ENCODE data around the gene P2RX4. TPM values are rescaled to one million over a fixed set of nuclear protein-coding genes. Genes with fewer than 3 reads are reported as not detected.

The P2RX4 gene
- total and polyA plus RNA-seq, 4 donors: 16.5 to 32.1 (median 21.8) TPM

DNA sequence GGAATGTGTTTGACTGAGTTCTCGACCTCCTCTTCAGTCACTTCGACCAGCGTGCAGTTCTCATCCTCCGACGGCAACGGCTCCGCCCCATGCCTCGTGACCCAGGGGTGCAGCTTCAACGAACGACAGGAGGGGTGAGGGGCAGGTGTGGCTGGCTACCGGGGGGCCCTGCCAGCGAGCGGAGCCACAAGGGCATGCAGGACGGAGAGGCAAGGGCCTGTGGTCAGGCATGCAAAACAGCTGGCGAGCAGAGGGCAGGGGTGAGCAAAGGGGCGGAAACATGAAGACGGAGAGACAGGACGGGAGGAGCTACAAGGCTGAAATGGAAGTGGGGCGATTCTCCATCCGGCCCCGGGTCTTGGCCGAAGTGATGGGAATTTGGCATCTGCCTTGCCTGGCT, 38.7 kb downstream of the P2RX4 start:
- 95% methylated on average over 22 of the region's 22 CpGs for WGBS
- no peak overlapping the region for H3K27ac ChIP-seq (ENCODE audit: low read depth in 1 of 2, low read length in 2 of 2)
- peaks cover 13 to 84% (median 55%) of the 10 kb centered on the region in 4 donors for H3K36me3 ChIP-seq (ENCODE audit: control insufficient read depth in 4 of 4, insufficient read depth in 3 of 4, low read depth in 1 of 4, low read length in 3 of 4)
- no peak for DNase-seq (ENCODE audit: low spot score)
- H3K4me1 ChIP-seq (ENCODE audit: control insufficient read depth in 4 of 4, insufficient read depth in 4 of 4, low read length in 3 of 4): no peaks in the 10 kb centered on the region
- H3K4me3 ChIP-seq (ENCODE audit: low read depth in 1 of 3, low read length in 3 of 3): no peak overlapping the region
- H3K9me3 ChIP-seq (ENCODE audit: control insufficient read depth in 4 of 4, low read length in 3 of 4): no peaks in the 10 kb centered on the region
- no peaks in the 10 kb centered on the region for H3K27me3 ChIP-seq (ENCODE audit: control insufficient read depth in 4 of 4, insufficient read depth in 4 of 4, low read length in 3 of 4)
- no peak overlapping the region for H3K9ac ChIP-seq (ENCODE audit: low read depth in 1 of 2, low read length in 2 of 2)
- no peak for TF ChIP-seq JUND (IDR thresholded peaks at IDR 0.05)
- TF ChIP-seq RXRA (IDR thresholded peaks at IDR 0.05): no peak
- no peak for TF ChIP-seq TAF1 (conservative IDR thresholded peaks at IDR 0.05)
- TF ChIP-seq EGR1 (IDR thresholded peaks at IDR 0.05; ENCODE audit: low read depth in 2 of 2): no peak
- TF ChIP-seq, protein P1, sequence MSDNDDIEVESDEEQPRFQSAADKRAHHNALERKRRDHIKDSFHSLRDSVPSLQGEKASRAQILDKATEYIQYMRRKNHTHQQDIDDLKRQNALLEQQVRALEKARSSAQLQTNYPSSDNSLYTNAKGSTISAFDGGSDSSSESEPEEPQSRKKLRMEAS (IDR thresholded peaks at IDR 0.05): no peak
- TF ChIP-seq FOXA1 (IDR thresholded peaks at IDR 0.05): no peak
- TF ChIP-seq HNF4A (conservative IDR thresholded peaks at IDR 0.05): no peak
- TF ChIP-seq, protein P2, sequence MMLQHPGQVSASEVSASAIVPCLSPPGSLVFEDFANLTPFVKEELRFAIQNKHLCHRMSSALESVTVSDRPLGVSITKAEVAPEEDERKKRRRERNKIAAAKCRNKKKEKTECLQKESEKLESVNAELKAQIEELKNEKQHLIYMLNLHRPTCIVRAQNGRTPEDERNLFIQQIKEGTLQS (IDR thresholded peaks at IDR 0.05): no peak
- TF ChIP-seq, protein P3, sequence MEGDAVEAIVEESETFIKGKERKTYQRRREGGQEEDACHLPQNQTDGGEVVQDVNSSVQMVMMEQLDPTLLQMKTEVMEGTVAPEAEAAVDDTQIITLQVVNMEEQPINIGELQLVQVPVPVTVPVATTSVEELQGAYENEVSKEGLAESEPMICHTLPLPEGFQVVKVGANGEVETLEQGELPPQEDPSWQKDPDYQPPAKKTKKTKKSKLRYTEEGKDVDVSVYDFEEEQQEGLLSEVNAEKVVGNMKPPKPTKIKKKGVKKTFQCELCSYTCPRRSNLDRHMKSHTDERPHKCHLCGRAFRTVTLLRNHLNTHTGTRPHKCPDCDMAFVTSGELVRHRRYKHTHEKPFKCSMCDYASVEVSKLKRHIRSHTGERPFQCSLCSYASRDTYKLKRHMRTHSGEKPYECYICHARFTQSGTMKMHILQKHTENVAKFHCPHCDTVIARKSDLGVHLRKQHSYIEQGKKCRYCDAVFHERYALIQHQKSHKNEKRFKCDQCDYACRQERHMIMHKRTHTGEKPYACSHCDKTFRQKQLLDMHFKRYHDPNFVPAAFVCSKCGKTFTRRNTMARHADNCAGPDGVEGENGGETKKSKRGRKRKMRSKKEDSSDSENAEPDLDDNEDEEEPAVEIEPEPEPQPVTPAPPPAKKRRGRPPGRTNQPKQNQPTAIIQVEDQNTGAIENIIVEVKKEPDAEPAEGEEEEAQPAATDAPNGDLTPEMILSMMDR (IDR thresholded peaks at IDR 0.05; ENCODE audit: low read depth, low read length, missing input control): no peak
- no peak for TF ChIP-seq HNF4G (IDR thresholded peaks at IDR 0.05)
- no peak for TF ChIP-seq NR2F2 (IDR thresholded peaks at IDR 0.05)
- TF ChIP-seq, protein P4, sequence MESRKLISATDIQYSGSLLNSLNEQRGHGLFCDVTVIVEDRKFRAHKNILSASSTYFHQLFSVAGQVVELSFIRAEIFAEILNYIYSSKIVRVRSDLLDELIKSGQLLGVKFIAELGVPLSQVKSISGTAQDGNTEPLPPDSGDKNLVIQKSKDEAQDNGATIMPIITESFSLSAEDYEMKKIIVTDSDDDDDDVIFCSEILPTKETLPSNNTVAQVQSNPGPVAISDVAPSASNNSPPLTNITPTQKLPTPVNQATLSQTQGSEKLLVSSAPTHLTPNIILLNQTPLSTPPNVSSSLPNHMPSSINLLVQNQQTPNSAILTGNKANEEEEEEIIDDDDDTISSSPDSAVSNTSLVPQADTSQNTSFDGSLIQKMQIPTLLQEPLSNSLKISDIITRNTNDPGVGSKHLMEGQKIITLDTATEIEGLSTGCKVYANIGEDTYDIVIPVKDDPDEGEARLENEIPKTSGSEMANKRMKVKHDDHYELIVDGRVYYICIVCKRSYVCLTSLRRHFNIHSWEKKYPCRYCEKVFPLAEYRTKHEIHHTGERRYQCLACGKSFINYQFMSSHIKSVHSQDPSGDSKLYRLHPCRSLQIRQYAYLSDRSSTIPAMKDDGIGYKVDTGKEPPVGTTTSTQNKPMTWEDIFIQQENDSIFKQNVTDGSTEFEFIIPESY (IDR thresholded peaks at IDR 0.05): no peak
- no peak for TF ChIP-seq FOXA2 (IDR thresholded peaks at IDR 0.05)

DNA sequence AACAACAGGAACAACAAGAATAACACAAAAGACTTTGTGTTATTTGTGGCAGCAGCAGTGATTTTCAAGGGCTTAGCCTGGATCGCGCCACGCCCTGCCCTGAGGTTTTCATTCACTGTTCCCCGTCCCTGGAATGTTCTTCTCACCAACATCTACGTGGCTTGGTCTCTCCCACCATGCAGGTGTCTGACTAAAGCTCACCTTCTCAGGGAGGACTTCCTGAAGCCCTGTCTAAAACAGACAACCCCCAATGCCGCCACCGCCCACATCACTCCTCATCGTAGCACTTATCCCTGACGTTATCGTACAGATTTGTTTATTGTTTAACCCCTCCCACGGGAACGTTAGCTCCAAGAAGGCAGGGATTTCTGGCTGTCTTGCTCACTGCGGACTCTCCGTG, 40.4 kb downstream of the P2RX4 start:
- Histone ChIP-seq H3K4me3 (ENCODE audit: low read depth in 1 of 3, low read length in 3 of 3) (no peak overlapping the region), H3K27ac (ENCODE audit: low read depth in 1 of 2, low read length in 2 of 2) (no peak overlapping the region), H3K27me3 (ENCODE audit: control insufficient read depth in 4 of 4, insufficient read depth in 4 of 4, low read length in 3 of 4) (no peaks in the 10 kb centered on the region), H3K9me3 (ENCODE audit: control insufficient read depth in 4 of 4, low read length in 3 of 4) (no peaks in the 10 kb centered on the region), H3K4me1 (ENCODE audit: control insufficient read depth in 4 of 4, insufficient read depth in 4 of 4, low read length in 3 of 4) (no peaks in the 10 kb centered on the region), H3K36me3 (ENCODE audit: control insufficient read depth in 4 of 4, insufficient read depth in 3 of 4, low read depth in 1 of 4, low read length in 3 of 4) (peaks cover 9 to 75% (median 53%) of the 10 kb centered on the region in 4 donors), H3K9ac (ENCODE audit: low read depth in 1 of 2, low read length in 2 of 2) (no peak overlapping the region)
- 85% methylated on average over 14 of the region's 14 CpGs for WGBS
- DNase-seq (ENCODE audit: low spot score): no peak
- TF ChIP-seq RAD21 (IDR thresholded peaks at IDR 0.05): no peak
- TF ChIP-seq JUND (IDR thresholded peaks at IDR 0.05): no peak
- no peak for TF ChIP-seq HNF4G (IDR thresholded peaks at IDR 0.05)
- no peak for TF ChIP-seq EGR1 (IDR thresholded peaks at IDR 0.05; ENCODE audit: low read depth in 2 of 2)
- no peak for TF ChIP-seq YY1 (IDR thresholded peaks at IDR 0.05)
- TF ChIP-seq, protein P5, sequence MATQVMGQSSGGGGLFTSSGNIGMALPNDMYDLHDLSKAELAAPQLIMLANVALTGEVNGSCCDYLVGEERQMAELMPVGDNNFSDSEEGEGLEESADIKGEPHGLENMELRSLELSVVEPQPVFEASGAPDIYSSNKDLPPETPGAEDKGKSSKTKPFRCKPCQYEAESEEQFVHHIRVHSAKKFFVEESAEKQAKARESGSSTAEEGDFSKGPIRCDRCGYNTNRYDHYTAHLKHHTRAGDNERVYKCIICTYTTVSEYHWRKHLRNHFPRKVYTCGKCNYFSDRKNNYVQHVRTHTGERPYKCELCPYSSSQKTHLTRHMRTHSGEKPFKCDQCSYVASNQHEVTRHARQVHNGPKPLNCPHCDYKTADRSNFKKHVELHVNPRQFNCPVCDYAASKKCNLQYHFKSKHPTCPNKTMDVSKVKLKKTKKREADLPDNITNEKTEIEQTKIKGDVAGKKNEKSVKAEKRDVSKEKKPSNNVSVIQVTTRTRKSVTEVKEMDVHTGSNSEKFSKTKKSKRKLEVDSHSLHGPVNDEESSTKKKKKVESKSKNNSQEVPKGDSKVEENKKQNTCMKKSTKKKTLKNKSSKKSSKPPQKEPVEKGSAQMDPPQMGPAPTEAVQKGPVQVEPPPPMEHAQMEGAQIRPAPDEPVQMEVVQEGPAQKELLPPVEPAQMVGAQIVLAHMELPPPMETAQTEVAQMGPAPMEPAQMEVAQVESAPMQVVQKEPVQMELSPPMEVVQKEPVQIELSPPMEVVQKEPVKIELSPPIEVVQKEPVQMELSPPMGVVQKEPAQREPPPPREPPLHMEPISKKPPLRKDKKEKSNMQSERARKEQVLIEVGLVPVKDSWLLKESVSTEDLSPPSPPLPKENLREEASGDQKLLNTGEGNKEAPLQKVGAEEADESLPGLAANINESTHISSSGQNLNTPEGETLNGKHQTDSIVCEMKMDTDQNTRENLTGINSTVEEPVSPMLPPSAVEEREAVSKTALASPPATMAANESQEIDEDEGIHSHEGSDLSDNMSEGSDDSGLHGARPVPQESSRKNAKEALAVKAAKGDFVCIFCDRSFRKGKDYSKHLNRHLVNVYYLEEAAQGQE (IDR thresholded peaks at IDR 0.05): no peak
- no peak for TF ChIP-seq NR2F2 (IDR thresholded peaks at IDR 0.05)
- TF ChIP-seq, protein P2 (IDR thresholded peaks at IDR 0.05): no peak

All from liver (tissue), 9 donors.